ENCODE measurements around the gene WDR82.

DNA sequence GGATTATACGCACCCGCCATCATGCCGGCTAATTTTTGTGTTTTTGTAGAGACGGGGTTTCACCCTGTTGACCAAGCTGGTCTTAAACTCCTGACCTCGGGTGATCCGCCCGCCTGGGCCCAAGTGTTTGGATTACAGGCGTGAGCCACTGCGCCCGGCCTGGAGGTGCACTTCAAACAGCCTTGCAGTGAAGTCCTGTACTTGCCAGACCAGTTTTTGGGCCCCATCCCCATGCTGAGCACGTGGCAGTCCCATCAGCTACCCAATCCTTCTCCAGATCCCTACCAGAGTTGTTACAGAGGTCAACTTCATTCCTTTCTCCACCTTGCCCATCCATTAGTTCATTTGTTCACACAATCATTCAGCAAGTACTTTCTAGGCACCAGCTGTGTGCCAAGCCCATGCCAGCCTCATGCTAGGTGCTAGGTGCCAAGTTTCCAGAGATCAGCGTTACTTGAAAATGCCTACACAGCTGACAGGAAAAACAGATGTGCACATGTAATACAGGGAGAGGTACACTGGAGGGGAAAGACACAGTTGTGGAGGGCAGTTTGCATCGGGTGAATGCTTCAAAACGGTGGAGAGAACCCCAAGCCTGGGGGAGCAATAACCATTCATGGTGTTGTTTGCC, 39.9 kb upstream of the WDR82 start:
- TF ChIP-seq, protein P1, sequence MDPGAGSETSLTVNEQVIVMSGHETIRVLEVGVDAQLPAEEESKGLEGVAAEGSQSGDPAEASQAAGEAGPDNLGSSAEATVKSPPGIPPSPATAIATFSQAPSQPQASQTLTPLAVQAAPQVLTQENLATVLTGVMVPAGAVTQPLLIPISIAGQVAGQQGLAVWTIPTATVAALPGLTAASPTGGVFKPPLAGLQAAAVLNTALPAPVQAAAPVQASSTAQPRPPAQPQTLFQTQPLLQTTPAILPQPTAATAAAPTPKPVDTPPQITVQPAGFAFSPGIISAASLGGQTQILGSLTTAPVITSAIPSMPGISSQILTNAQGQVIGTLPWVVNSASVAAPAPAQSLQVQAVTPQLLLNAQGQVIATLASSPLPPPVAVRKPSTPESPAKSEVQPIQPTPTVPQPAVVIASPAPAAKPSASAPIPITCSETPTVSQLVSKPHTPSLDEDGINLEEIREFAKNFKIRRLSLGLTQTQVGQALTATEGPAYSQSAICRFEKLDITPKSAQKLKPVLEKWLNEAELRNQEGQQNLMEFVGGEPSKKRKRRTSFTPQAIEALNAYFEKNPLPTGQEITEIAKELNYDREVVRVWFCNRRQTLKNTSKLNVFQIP (CRISPR knock-in tag; IDR thresholded peaks at IDR 0.05; ENCODE audit: borderline replicate concordance, low read depth): no peak
- TF ChIP-seq ARNTL (CRISPR knock-in tag; IDR thresholded peaks at IDR 0.05; ENCODE audit: borderline replicate concordance, low read depth) (no peak), RARB (CRISPR knock-in tag; IDR thresholded peaks at IDR 0.05) (no peak), GLIS3 (CRISPR knock-in tag; IDR thresholded peaks at IDR 0.05) (no peak), ZFP30 (CRISPR knock-in tag; IDR thresholded peaks at IDR 0.05) (no peak), SNAI2 (CRISPR knock-in tag; IDR thresholded peaks at IDR 0.05) (no peak), ZNF8 (CRISPR knock-in tag; IDR thresholded peaks at IDR 0.05) (no peak), TCF4 (CRISPR knock-in tag; IDR thresholded peaks at IDR 0.05; ENCODE audit: borderline replicate concordance) (no peak), ESRRG (CRISPR knock-in tag; IDR thresholded peaks at IDR 0.05) (no peak)
- TF ChIP-seq, protein P2, sequence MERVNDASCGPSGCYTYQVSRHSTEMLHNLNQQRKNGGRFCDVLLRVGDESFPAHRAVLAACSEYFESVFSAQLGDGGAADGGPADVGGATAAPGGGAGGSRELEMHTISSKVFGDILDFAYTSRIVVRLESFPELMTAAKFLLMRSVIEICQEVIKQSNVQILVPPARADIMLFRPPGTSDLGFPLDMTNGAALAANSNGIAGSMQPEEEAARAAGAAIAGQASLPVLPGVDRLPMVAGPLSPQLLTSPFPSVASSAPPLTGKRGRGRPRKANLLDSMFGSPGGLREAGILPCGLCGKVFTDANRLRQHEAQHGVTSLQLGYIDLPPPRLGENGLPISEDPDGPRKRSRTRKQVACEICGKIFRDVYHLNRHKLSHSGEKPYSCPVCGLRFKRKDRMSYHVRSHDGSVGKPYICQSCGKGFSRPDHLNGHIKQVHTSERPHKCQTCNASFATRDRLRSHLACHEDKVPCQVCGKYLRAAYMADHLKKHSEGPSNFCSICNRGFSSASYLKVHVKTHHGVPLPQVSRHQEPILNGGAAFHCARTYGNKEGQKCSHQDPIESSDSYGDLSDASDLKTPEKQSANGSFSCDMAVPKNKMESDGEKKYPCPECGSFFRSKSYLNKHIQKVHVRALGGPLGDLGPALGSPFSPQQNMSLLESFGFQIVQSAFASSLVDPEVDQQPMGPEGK (CRISPR knock-in tag; IDR thresholded peaks at IDR 0.05; ENCODE audit: borderline replicate concordance): no peak
